Fibroblast of villous mesenchyme (primary cell): ENCODE measurements around the gene BCL2L2. TPM values are rescaled to one million over a fixed set of nuclear protein-coding genes. Genes with fewer than 3 reads are reported as not detected.

Experiments used
- DNase-seq: peaks from one replicate; pipeline ENCODE4 v3.0.0-alpha.2; 2010; ENCODE audit warnings: low read depth
- H3K4me3 ChIP-seq: 2 replicates; pipeline ENCODE4 v1.5.1; 2011; ENCODE audit warnings: low read depth, mild to moderate bottlenecking, low read length
- total RNA-seq: library from RNA; depleted of rRNA; stranded (reverse); fragments of >200 nt; gene quantifications from 2 replicates; pipeline ENCODE4 v1.2.3, GENCODE V29; 2012
- TF ChIP-seq, protein P1 (sequence below): IDR thresholded peaks from 2 replicates; pipeline ENCODE4 v1.5.1; 2012; ENCODE audit warnings: low read depth, mild to moderate bottlenecking, low read length; ENCODE audit not compliant: insufficient read depth

The BCL2L2 gene
- total RNA-seq, 1 donor = 20.7 TPM

GRCh38 chr14:23281247-23281646 lies 25.4 kb upstream of the BCL2L2 start:
- no peak overlapping the region for H3K4me3 ChIP-seq
- no peak for DNase-seq
- TF ChIP-seq, protein P1, sequence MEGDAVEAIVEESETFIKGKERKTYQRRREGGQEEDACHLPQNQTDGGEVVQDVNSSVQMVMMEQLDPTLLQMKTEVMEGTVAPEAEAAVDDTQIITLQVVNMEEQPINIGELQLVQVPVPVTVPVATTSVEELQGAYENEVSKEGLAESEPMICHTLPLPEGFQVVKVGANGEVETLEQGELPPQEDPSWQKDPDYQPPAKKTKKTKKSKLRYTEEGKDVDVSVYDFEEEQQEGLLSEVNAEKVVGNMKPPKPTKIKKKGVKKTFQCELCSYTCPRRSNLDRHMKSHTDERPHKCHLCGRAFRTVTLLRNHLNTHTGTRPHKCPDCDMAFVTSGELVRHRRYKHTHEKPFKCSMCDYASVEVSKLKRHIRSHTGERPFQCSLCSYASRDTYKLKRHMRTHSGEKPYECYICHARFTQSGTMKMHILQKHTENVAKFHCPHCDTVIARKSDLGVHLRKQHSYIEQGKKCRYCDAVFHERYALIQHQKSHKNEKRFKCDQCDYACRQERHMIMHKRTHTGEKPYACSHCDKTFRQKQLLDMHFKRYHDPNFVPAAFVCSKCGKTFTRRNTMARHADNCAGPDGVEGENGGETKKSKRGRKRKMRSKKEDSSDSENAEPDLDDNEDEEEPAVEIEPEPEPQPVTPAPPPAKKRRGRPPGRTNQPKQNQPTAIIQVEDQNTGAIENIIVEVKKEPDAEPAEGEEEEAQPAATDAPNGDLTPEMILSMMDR = no peak

DNA sequence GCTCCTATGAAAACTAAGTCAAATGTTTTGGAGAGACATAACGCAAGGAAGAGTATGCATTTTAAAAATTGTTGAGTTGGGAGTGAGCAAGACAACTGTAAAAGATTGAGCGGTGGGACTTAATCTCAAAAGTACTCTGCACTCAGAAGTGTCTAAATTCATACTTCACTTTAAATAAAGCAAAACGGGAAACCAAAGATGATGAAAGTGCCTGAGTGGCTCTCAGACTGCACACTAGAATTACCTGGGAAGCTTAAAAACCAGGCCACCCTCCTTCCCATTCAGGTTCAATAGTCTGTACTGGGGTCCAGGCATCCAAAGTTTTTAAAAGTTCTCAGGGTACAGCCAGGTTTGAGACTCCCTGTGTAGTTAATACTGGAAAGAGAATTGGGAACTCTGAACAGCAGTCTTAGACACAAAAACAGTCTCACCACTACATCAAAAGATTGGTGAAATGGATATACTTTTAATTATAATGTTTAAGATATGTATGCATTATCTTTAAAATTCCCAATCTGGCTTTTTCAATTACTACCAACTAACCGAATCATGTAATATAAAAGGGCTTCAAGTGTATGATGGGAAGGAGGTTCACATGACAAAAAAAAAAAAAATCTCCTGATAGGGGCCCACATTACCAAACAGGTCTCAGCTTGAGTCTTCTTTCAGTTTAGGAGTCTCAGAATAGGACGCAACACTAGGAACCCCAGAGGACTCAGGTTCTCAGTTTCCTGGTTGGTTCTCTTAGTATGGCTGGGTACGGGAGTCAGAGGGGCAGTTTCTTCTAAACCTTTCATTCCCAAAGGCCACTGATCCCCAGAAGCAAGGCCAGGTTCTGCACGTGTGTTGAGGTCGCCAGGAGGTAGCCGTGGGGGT lies 21.7 kb upstream of the BCL2L2 start:
- peak; percentile 39 for DNase-seq
- H3K4me3 ChIP-seq = peak overlapping the region; percentile 93
- TF ChIP-seq, protein P1 = no peak

DNA sequence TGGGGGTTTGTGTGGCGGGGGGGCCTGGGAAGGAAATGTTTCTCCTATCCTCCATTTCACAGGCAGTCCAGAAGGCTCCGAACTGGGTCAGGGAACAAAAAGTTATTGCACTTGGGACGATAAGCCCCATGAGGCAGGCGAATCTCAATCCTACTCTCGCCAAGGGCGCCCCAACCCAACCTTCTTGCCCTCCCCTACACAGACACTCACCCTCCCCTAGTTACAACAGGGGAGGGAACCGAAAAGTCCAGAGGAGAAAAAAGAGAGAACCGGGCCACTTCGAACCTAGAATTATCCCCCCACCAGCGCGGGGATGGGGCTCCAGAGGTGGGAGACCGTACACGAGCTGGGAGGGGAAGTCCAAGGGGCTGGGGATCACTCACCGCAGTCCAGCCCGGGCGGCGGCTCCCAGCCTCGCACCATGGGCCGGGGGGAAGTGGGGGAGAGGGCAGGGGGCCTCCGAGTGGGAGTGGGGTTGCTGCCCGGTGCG lies 21.1 kb upstream of the BCL2L2 start:
- DNase-seq = no peak
- TF ChIP-seq, protein P1 = no peak
- H3K4me3 ChIP-seq = peak overlapping the region; percentile 93

DNA sequence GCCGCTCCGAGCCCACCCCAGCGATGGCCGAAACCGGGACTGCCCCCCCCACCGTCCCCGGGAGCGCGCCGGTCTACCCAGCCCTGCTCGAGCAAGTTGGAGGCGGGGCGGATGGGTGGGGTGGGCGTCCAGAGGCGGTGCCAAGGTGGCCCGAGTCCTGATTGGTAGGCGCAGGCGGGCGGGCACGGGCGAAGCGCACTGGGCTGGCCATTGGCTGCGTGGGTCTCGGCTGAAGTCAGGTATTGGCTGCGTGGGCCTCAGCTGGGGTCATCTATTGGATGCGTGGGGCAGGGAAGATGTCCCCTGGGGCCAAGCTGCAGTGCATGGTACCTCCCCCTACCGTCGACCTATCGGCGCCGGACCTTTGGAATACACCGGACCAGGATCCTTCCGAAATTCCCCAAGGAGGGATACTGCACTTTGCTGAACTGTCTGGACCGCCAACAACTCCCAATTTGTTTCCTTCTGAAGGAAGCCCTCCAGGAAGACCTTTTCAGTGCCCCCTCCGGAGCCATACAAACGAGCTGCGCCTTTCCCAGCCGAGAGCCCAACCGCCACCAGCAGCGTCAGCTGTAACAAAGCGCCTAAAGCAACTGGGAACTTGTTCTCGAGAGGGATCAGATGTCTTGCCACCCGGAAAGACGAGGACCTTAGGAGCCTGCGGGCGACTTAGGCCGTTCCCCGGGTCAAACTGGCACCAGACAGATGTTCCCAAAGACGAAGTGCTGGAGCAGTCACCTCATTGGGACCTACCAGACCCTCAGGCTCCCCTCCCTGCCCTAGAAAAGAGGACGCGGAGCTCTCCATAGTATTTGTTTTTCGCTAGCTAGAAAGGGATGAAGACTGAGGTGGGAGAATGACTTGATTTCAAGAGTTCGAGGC lies 20.4 kb upstream of the BCL2L2 start, which contains the start of gene HOMEZ:
HOMEZ (minus strand) TSS at position 113 of the 882 bp plus-strand sequence. CDS start 180 bp downstream, outside the sequence.
- H3K4me3 ChIP-seq = peak within 1 kb of the TSS; percentile 93
- DNase-seq = peak; percentile 98
- TF ChIP-seq, protein P1 = no peak

GRCh38 chr14:23286902-23287479 lies 19.6 kb upstream of the BCL2L2 start:
- DNase-seq = peak; percentile 32
- TF ChIP-seq, protein P1 = no peak
- H3K4me3 ChIP-seq = peak overlapping the region; percentile 93
